IPS-NIHi7 (cell line): ENCODE data around the gene HEATR9.

Experiments
- DNase-seq: peaks from one replicate; pipeline ENCODE4 v3.0.0; 2012; ENCODE audit warnings: mixed read lengths; ENCODE audit errors: extremely low spot score

Gene HEATR9

GRCh38 chr17:35895636-35896587 is 27.2 kb upstream of the HEATR9 start:
- no peak for DNase-seq

- no peak for DNase-seq
Measured at GRCh38 chr17:35894206-35894605, 25.5 kb upstream of the HEATR9 start.

GRCh38 chr17:35893751-35894150 is 25.1 kb upstream of the HEATR9 start:
- no peak for DNase-seq

DNA sequence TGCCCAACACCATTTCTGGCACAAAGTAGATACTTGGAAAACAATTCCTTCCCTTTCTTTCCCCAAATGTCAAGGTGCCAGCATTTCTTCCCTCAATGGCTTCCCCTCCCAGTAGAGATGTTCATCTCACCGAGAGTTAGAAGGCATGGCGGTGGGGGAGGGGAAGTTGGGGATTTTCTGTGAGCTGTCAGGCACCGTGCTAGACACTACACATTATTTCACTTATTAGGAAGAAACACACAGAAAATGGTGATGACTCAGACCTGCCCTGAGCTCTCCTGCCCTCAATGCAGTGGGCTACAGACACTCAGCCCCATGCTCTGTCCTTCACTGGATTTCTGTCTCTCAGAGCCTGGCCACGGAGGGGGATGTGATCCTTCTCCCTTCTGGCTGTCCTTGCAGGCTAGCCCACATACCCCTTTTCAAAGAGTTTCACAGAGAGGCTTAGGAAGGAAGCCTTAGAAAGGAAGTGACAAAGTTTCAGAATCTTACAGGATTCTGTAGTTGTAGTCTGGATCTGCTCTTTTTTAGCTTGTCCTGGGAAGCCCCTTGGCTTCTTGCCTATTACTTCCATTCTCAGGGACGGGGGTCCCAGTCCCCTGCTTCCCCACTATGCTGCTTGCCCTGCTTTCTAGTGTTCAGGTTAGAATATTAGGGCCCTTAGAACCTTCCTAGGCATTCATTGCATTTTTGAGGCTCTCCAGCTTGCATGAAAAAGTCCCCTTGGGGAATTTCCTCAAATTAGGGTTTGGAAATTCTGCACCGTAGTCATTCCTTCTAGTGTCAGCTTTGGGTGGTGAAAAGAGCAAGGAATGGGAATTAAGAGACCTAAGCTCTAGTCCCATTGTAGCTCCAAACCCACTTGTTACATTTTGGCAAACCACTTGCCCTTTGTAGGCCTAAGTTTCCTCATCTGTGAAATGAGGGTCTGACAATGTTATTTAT is 23.7 kb upstream of the HEATR9 start:
- no peak for DNase-seq

- DNase-seq: no peak
Measured at GRCh38 chr17:35891269-35891668, 22.6 kb upstream of the HEATR9 start.

GRCh38 chr17:35890774-35891155 is 22.1 kb upstream of the HEATR9 start:
- peak; percentile 31 for DNase-seq

- DNase-seq: no peak
Measured at GRCh38 chr17:35889818-35890773, 21.4 kb upstream of the HEATR9 start.

DNA sequence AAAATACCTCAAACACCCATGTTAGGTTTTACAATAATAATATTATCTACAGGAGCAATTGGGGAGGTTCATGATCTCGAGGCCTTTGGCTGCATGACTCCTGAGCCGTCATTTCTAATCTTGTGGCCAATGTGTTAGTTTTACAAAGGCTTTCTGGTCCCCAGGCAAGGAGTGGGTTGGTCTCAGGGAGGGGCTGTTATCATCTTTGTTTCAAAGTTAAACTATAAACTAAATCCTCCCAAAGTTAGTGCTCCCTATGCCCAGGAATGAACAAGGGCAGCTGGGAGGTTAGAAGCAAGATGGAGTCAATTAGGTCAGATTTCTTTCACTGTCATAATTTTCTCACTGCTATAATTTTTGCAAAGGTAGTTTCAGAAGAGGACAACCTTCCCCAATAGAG is 20.6 kb upstream of the HEATR9 start:
- DNase-seq: no peak

DNA sequence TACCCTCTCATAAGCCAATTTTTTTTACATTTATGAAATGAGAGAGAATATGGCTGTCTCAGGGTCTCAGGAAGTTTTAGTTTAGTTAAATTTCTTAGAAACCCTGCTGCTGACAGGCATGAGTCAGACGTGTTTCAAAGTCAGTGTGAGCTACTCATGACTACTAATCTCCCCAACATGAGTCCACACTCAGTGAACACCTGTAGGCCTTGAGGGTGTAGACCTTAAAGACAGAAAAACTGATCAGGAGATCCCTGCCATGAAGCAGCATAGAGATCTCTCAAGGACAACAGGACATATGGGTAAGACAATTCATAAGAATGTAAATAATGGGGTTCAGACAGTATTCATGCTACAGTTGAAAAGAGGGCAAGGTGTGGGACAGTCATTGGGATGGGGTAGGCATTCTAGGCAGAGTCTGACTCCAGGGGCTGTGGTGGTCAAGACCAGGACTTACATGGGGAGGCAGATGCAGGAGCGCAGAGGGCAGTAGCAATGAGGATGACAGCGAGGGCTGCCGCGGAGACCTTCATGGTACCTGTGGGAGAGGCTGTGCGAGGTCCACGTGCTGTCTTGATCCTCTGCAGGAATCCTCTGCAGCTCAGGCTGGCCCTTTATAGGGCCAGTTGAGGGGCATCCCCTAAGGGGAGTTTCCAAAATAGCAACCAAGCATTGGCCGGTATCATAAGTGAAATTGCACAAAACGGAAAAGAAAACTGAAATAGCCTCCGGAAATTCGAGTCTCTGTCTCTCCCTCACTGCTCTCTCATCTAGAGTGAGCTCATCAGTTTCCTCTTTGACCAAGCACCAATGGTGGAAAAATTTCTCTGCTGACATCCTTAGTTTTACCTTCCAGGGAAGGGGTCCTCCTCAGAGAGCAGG is 11.3 kb upstream of the HEATR9 start, which contains the start of gene CCL5:
CCL5 (minus strand) TSS at position 588 of the 882 bp plus-strand sequence.
- DNase-seq: no peak

DNA sequence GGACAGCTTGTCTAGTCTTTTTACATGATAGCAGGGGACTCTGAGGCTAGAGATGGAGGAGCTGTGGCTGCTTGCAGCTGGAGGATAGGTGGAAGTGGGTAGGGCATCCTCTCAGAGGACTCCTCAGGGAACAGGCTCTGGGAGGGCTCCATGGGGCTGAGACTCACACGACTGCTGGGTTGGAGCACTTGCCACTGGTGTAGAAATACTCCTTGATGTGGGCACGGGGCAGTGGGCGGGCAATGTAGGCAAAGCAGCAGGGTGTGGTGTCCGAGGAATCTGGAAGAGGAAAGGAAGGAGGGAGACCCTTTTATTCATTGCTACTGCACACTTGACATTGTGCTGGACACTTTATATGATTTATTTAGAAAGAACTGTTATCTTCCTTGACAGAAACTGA is 9.7 kb upstream of the HEATR9 start:
- DNase-seq: no peak

GRCh38 chr17:35877345-35878029 is 8.8 kb upstream of the HEATR9 start:
- no peak for DNase-seq

GRCh38 chr17:35876534-35876933 is 7.8 kb upstream of the HEATR9 start:
- no peak for DNase-seq

- no peak for DNase-seq
Measured at GRCh38 chr17:35875800-35876139, 7.1 kb upstream of the HEATR9 start.

DNA sequence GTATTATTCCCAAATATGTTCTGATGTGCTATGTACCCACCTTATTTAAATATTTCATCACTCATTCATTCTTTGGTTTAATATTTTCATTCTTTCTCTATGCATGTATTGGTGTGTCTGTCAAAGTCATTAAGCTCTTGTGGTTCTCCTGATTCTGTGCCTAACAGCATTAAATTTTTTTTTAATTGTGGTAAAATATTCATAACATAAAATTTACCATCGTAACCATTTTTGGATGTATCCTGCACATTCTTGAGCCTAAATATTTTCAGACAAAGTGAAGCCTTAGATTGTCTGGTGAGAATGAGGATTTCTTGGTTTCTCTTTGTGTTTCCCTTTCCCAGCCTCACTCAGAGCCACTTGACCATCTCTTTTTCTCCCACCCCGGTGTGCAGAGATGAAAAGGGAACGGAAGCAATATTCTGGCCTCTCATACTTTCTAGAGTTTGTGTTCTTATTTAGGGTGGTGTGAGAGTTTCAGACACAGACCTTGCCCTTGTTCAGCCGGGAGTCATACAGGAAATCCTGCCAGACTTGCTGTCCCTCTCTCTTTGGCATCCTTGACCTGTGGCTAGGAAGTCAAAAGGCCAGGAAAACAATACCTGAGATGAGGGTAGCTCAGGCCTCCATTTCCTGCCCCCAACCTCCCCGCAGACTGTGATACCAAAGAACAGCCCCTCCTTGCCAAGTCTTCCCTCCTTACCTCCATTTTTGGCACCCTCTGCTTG is 6.5 kb upstream of the HEATR9 start:
- no peak for DNase-seq

- DNase-seq: no peak
Measured at GRCh38 chr17:35872196-35872980, 3.7 kb upstream of the HEATR9 start.

GRCh38 chr17:35870906-35871819 is 2.5 kb upstream of the HEATR9 start:
- peak; percentile 58 for DNase-seq

- no peak for DNase-seq
Measured at GRCh38 chr17:35867574-35867973, 1.1 kb downstream of the HEATR9 start.
